Stimulated activated naive CD8-positive, alpha-beta T cell treated with anti-CD3 and anti-CD28 coated beads, Interleukin-15, amount 100 ng/mL, for 72 hours (primary cell): ENCODE measurements around the gene RAB21.
A peak's percentile ranks its signal among the peaks of the same experiment; 100 is the strongest.
"Not testable (repeated sequence)": the region's sequence is repeated elsewhere in the genome, so short reads cannot be mapped to it uniquely, and the experiment has no call there.

Source experiments
- ATAC-seq: fragments of 150-1000 bp; cut with Tn5 transposase; 2 replicates; pipeline ENCODE4 v1.10.0; 2021; ENCODE audit warnings: mild to moderate bottlenecking, moderate library complexity
- DNase-seq, 2 donors: peaks; one replicate each; pipeline ENCODE4 v3.0.0; 2021 to 2022
- H3K27ac Mint-ChIP-seq, 2 donors: one replicate each; pipeline ENCODE4 v1.8.0; 2022; ENCODE audit warnings: mild to moderate bottlenecking in 2 of 2, mixed read lengths in 2 of 2, moderate library complexity in 2 of 2
- H3K27me3 Mint-ChIP-seq: one replicate; pipeline ENCODE4 v1.8.0; 2022; ENCODE audit warnings: mixed read lengths
- H3K4me1 Mint-ChIP-seq: one replicate; pipeline ENCODE4 v1.8.0; 2022; ENCODE audit warnings: mild to moderate bottlenecking, mixed read lengths
- H3K4me3 Mint-ChIP-seq, 2 donors: one replicate each; pipeline ENCODE4 v1.8.0; 2022; ENCODE audit warnings: mild to moderate bottlenecking in 2 of 2, mixed read lengths in 2 of 2, moderate library complexity in 1 of 2
- H3K9me3 Mint-ChIP-seq, 2 donors: one replicate each; pipeline ENCODE4 v1.8.0; 2022; ENCODE audit warnings: mixed read lengths in 2 of 2

Gene RAB21

GRCh38 chr12:71742998-71743397 lies 11.7 kb upstream of the RAB21 start:
- DNase-seq: no peak
- Mint-ChIP-seq H3K27ac (no peak overlapping the region), H3K9me3 (no peaks in the 10 kb centered on the region), H3K27me3 (no peaks in the 10 kb centered on the region), H3K4me3 (no peak overlapping the region), H3K4me1 (no peaks in the 10 kb centered on the region)
- no peak for ATAC-seq

- H3K27ac Mint-ChIP-seq: no peak overlapping the region
- no peaks in the 10 kb centered on the region for H3K4me1 Mint-ChIP-seq
- ATAC-seq (no peak), DNase-seq (no peak)
- no peak overlapping the region for H3K4me3 Mint-ChIP-seq
- H3K27me3 Mint-ChIP-seq: peaks cover 10% of the 10 kb centered on the region
- no peaks in the 10 kb centered on the region for H3K9me3 Mint-ChIP-seq
Observed at GRCh38 chr12:71744522-71745300, 10.0 kb upstream of the RAB21 start.

GRCh38 chr12:71746974-71747611 lies 7.6 kb upstream of the RAB21 start:
- peaks cover 34% of the 10 kb centered on the region for H3K27me3 Mint-ChIP-seq
- ATAC-seq (peak; percentile 72), DNase-seq (peak; percentile 33 to 37)

GRCh38 chr12:71748081-71748850 lies 6.4 kb upstream of the RAB21 start:
- no peaks in the 10 kb centered on the region for H3K9me3 Mint-ChIP-seq

More at GRCh38 chr12:71746974-71747611, 7.6 kb upstream of the RAB21 start:
- Mint-ChIP-seq H3K9me3 (no peaks in the 10 kb centered on the region), H3K27ac (no peak overlapping the region), H3K4me3 (no peak overlapping the region), H3K4me1 (no peaks in the 10 kb centered on the region)

DNA sequence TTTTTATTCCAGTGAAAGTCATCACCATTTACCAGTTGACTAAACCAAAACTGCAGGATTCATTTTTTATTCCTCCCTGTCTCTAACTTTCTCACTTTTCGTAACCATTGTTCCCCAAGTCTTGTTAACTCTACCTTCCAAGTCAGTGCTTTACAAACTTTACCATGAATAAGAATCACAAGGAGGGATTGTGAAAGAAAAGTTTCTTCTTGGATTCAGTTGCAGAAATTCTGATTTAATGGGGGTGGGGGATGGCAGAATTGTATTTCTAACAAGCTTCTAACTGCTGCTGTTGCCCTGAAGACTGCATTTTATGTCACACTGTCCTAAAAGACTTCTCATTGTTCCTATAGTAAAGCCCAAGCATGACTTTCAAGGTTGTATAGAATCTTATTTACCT lies 5.0 kb upstream of the RAB21 start:
- H3K4me1 Mint-ChIP-seq: peaks cover 9% of the 10 kb centered on the region
- H3K4me3 Mint-ChIP-seq: no peak overlapping the region
- H3K27ac Mint-ChIP-seq: no peak overlapping the region
- ATAC-seq: no peak
- no peaks in the 10 kb centered on the region for H3K9me3 Mint-ChIP-seq
- peaks cover 37% of the 10 kb centered on the region for H3K27me3 Mint-ChIP-seq
- no peak for DNase-seq

More at GRCh38 chr12:71748081-71748850, 6.4 kb upstream of the RAB21 start:
- DNase-seq: no peak
- Mint-ChIP-seq H3K4me1 (no peaks in the 10 kb centered on the region), H3K27me3 (peaks cover 37% of the 10 kb centered on the region), H3K27ac (no peak overlapping the region), H3K4me3 (no peak overlapping the region)
- no peak for ATAC-seq

DNA sequence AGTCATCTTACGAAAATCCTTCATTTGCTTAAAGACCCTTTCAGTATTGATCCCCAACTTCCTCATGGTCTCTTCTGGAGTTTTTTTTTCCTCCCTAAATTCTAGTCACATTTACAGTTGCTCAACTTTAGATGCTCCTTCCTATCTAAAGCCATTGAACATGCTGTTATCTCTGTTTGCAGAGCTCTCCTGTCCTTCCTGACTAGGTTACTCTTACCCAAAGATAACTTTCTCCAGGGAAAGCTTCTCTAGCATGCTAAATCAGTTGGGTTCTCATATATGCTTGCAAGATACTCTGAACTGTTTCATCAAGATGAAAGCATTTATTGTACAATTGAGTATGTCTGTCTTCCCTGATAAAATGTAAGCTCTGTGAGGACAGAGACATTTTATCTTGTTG lies 1.8 kb upstream of the RAB21 start:
- Mint-ChIP-seq H3K27me3 (peaks cover 37% of the 10 kb centered on the region), H3K4me3 (no peak overlapping the region), H3K27ac (no peak overlapping the region), H3K4me1 (peaks cover 22% of the 10 kb centered on the region), H3K9me3 (no peaks in the 10 kb centered on the region)
- no peak for ATAC-seq
- DNase-seq: no peak

- Mint-ChIP-seq H3K4me1 (peaks cover 37% of the 10 kb centered on the region), H3K27ac (peak overlapping the region; percentile 95 to 98), H3K27me3 (peaks cover 21% of the 10 kb centered on the region), H3K9me3 (peaks cover 12 to 17% of the 10 kb centered on the region in 2 donors), H3K4me3 (peak overlapping the region; percentile 88 to 93)
- DNase-seq (peak; percentile 53 to 84), ATAC-seq (peak; percentile 84)
Observed at GRCh38 chr12:71755146-71755892, 656 bp downstream of the RAB21 start.

DNA sequence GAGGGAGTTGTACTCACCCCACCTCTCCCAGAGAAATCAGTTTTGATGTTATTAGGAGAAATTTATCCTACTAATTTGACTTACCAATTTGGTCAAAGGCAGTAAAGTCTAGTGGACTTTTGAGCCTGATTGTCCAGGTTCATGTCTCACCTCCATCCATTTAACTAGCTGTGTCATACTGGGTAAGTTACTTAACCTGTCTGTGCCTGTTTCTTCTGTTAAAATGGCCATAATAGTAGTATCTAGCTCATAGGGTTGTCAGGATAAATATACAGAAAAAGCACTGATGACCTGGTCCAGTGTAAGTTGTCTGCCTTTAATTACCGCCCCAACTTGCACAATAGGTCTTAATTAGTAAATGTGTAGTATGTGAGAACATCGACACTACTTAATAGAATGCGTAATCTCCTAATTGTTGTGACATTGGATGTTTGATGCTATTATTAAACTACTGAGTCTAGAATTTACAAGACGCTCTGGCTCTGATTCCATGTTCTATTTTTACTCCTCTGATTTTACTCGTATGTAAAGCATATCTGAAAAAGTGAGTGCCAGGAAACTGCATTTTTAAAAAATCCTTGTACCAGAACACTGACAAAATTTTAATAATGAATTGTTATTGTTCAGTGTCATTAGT lies 1.5 kb downstream of the RAB21 start:
- H3K27ac Mint-ChIP-seq: peak overlapping the region; percentile 95 to 98
- no peak for DNase-seq
- peak overlapping the region; percentile 88 to 93 for H3K4me3 Mint-ChIP-seq
- H3K27me3 Mint-ChIP-seq: peaks cover 12% of the 10 kb centered on the region
- no peak for ATAC-seq
- peaks cover 42% of the 10 kb centered on the region for H3K4me1 Mint-ChIP-seq
- H3K9me3 Mint-ChIP-seq: peaks cover 19 to 23% of the 10 kb centered on the region in 2 donors

GRCh38 chr12:71759941-71760340 lies 5.3 kb downstream of the RAB21 start:
- ATAC-seq: no peak
- Mint-ChIP-seq H3K27ac (no peak overlapping the region), H3K4me3 (no peak overlapping the region), H3K9me3 (peaks cover 19 to 23% of the 10 kb centered on the region in 2 donors), H3K27me3 (no peaks in the 10 kb centered on the region), H3K4me1 (peaks cover 53% of the 10 kb centered on the region)
- DNase-seq: no peak

GRCh38 chr12:71760471-71760870 lies 5.8 kb downstream of the RAB21 start:
- peaks cover 58% of the 10 kb centered on the region for H3K4me1 Mint-ChIP-seq
- H3K4me3 Mint-ChIP-seq: no peak overlapping the region
- no peak for DNase-seq
- no peaks in the 10 kb centered on the region for H3K27me3 Mint-ChIP-seq
- H3K27ac Mint-ChIP-seq: no peak overlapping the region
- ATAC-seq: no peak
- H3K9me3 Mint-ChIP-seq: peaks cover 19 to 23% of the 10 kb centered on the region in 2 donors

- not testable (repeated sequence) for ATAC-seq, DNase-seq, H3K4me3 Mint-ChIP-seq, H3K27ac Mint-ChIP-seq, H3K27me3 Mint-ChIP-seq
- peaks cover 19 to 23% of the 10 kb centered on the region in 2 donors for H3K9me3 Mint-ChIP-seq
- H3K4me1 Mint-ChIP-seq: peaks cover 60% of the 10 kb centered on the region
Observed at GRCh38 chr12:71761354-71761753, 6.7 kb downstream of the RAB21 start.

GRCh38 chr12:71763677-71764379 lies 9.2 kb downstream of the RAB21 start:
- Mint-ChIP-seq H3K4me3 (no peak overlapping the region), H3K4me1 (peaks cover 64% of the 10 kb centered on the region)

DNA sequence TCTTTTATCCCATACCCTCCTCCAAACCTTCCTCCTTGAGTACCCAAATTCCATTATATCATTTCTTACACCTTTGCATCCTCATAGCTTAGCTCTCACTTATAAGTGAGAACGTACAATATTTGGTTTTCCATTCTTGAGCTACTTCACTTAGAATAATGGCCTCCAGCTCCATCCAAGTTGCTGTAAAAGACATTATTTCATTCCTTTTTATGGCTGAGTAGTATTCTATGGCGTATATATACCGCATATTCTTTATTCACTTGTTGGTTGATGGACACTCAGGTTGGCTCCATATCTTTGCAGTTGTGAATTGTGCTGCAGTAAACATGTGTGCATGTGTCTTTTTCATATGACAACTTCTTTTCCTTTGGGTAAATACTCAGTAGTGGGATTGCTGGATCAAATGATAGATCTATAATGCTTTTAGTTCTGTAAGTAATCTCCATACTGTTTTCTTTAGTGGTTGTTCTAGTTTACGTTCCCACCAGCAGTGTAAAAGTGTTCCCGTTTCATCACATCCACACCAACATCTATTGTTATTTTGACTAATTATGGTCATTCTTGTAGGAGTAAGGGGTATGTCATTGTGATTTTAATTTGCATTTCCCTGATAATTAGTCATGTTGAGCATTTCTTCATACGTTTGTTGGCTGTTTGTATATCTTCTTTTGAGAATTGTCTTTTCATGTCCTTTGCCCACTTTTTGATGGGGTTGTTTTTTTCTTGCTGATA lies 10.1 kb downstream of the RAB21 start:
- no peak for ATAC-seq
- peaks cover 62% of the 10 kb centered on the region for H3K4me1 Mint-ChIP-seq
- H3K9me3 Mint-ChIP-seq: peaks cover 10 to 11% of the 10 kb centered on the region in 2 donors

More at GRCh38 chr12:71763677-71764379, 9.2 kb downstream of the RAB21 start:
- no peak overlapping the region for H3K27ac Mint-ChIP-seq
- peaks cover 19 to 21% of the 10 kb centered on the region in 2 donors for H3K9me3 Mint-ChIP-seq
- no peak for ATAC-seq
- H3K27me3 Mint-ChIP-seq: no peaks in the 10 kb centered on the region
- no peak for DNase-seq

DNA sequence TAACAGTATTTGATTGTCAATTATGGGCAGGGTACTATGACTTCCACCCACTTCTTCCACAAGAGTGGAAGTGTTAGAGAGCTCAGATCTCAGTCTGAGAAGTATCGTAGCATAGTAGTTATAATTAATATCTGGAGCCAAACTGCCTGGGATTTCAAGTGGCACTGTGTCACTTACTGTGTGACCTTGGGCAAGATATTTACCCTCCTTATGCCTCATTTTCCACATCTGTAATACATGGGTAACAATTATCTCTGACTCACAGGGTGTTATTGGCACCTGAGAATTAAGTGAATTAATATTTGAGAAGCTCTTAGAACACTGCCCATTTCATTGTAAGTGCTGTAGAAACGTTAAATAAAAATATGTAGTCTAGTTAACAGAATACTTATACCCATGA lies 11.5 kb downstream of the RAB21 start:
- Mint-ChIP-seq H3K27me3 (no peaks in the 10 kb centered on the region), H3K27ac (no peak overlapping the region), H3K4me1 (peaks cover 55% of the 10 kb centered on the region), H3K4me3 (no peak overlapping the region), H3K9me3 (no peaks in the 10 kb centered on the region)
- DNase-seq (no peak), ATAC-seq (no peak)

More for the DNA sequence above, 10.1 kb downstream of the RAB21 start:
- H3K4me3 Mint-ChIP-seq: no peak overlapping the region
- H3K27me3 Mint-ChIP-seq: no peaks in the 10 kb centered on the region
- H3K27ac Mint-ChIP-seq: peak overlapping the region; percentile 2 to 28
- DNase-seq: no peak
